Dermis blood vessel endothelial cell (primary cell): ENCODE results near the gene CNBD2. TPM values are rescaled to one million over a fixed set of nuclear protein-coding genes. Genes with fewer than 3 reads are reported as not detected.
"Not testable (repeated sequence)": the region's sequence is repeated elsewhere in the genome, so short reads cannot be mapped to it uniquely, and the experiment has no call there.

Experiments used
- DNase-seq: peaks from one replicate; pipeline ENCODE4 v3.0.0; 2010
- total RNA-seq: library from RNA; depleted of rRNA; stranded (reverse); fragments of >200 nt; gene quantifications from 2 replicates; pipeline ENCODE4 v1.2.3, GENCODE V29; 2014

The CNBD2 gene
- 2.8 and 5.3 TPM in 2 replicates for total RNA-seq

DNA sequence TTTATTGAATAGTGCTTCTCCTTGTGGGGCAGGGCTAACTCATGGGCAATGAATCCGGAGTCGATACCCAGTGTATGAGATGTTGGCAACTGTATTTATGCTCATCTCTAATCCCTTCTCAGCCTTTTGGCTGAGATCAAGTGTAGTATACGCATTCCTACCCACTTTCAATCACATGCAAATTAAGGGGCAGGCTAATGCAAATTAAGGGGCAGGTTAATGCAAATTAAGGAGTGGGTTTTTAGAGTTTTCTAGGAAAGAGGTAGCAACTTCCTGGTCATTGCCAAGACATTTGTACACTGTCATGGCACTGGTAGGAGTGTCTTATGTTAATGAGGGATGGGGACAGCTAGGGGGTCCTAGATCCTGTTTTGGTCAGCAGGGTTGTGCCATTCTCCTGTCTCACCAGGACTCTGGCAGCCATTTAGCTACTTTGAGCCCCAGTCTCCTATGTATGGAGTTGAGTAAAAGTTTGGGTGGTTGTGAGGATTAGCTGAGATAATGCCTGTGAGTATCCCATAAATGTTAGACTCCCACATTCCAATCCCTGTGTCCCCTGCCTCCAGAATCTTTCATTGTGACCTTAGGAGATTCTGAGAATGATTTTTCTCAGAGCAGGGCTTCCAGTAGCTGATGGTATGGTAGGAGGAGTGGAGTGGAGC lies at the start of gene CNBD2:
CNBD2 (plus strand) TSS at position 612 of the 662 bp plus-strand sequence. CDS start 173 bp downstream, outside the sequence.
- no peak for DNase-seq

DNA sequence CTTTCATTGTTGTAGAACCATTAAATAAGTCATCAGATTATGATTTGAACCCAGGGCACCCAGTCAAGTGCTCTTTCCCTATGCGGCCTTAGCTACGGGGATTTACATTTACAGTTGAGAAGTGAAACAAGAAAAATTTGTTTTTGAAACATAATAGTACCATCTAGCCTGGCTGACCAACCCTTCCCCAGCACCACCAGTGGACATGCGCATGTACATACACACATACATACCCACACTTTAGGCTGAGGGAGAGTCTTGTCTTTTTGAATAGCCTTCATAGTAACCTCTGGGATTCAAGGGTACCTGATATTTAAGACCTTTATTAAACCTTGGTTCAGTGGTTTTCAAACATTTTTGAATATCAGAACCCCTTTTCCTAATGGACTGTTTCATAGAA lies 47.9 kb upstream of the CNBD2 start:
- DNase-seq, result no peak

DNA sequence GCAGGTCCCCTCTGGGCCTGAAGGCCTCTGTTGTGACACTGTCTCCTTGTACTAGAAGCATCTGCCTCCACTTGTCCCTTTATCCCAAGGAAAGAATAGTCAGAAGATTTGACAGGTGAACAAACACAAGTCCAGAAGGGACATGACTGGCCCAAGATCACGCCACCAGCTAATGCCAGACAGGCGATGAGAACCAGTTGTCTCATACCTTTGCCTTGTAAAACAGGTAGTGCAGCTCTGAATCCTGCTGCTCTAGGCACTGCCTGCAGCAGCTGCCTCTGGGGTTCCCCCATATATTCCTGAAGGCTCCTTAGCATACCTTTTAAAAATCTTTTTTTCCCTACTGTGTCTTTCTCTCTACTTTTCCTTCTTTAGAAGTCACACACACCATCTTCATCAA lies 39.1 kb upstream of the CNBD2 start:
- DNase-seq, result no peak

DNA sequence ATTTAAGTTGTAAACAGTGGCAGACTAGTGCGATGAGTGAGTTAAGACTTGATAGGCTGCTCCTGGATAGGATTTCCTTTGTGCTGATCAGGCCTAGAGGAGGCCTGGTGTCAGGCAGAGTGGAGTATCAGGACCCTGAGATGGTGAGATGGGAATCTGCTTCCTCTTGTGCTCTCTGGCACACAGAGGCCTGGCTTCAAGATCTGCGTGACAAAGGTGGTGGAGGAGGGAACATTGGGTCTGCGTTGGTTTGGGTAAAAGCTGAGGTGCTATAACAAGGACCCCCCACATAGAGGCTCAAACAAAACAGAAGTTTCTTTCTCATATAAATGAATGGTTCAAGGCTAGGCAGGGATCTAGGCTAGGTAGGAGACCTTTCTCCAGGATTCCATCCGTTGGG lies 34.3 kb upstream of the CNBD2 start:
- DNase-seq, result no peak

DNA sequence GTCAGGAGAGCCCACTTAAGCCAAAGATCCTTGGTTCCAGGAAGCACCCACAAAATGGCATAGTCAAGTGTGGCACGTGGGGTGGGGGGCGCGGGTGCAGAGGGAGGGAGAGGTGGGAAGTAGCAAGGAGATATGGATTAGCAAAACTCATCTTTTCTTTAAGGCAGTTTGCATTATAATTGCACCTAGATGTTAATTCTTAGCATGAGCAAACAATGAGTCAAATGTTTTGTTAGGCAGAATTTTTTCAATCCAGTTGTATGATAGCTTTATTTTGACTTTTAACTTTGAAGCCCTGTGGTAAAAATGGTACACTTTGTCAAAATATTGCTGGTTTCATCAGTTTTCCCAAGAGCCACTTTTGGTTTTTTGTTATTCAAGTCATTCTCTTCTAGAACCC lies 29.1 kb upstream of the CNBD2 start:
- DNase-seq, result no peak

DNA sequence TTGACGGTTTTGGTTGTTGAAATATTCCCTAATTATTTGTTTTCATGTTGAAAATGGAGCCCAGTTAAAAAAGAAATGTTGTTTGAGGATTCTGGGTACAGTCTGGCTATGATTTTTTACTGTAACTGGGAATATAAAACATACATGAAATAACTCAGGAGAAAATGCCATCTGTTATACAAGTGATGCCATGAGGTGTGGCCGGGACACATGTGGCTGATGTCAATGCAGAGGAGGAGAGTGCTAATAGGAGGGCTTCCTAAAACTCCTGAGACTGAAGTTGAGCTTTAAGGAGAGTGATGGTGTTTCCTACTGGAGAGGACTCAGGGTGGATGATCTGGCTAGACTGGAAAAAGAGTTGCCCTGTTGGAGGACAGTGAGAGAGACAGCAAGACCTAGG lies 26.8 kb upstream of the CNBD2 start:
- DNase-seq, result no peak

DNA sequence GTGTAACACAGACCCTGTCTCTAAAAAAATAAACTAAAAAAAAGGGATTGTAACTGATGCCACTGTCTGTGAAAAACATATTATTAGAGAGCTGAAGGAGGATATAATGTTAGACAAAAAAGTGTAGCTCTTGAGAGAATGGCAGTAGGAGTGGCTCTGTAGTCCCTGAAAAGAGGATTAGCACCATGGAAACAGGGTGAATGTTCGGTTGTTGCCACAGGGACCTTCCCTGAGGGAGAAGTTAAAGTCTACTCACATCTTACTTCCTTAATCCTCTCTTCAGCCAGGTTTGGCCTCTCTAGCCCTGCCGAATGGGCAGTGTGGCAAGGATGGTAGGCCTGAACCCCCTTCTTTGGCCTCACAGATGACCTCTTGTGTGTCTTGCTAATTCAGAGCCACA lies 26.1 kb upstream of the CNBD2 start:
- no peak for DNase-seq

DNA sequence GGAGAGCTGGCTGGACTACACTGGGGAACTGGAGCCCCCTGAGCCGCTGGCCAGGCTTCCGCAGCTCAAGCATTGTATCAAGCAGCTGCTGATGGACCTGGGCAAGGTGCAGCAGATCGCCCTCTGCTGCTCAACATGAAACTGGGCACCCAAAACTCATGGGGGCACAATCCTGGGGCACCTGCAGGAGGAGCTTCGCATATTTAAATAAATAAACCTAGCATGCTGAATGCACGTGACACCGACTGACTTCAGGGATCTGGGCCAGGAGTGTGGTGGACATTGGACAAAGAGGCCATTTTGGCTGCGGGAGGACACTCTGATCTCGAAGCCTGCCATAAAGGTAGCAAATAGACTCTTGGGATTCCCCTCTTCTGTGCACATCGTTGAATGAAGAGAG lies 20.9 kb upstream of the CNBD2 start:
- DNase-seq, result peak; percentile 50

DNA sequence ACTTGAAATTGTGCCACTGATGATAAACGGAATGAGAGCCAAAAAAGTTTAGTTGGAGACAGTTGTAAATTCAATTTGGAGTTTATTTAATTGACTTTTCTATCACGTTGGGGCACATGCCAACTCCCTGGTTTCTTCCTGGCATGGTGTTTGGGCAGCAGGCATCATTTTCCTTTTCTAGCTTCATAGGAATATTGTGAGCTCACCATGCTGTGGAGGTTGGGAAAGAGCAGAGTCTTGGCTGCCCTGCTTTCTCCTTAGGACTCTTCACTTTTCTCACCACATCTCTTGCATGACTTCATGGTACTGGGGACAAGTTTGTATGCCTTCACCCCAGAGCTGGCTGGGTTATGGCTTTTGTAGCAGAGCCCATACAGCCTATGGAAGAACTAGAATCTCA lies 20.5 kb upstream of the CNBD2 start:
- DNase-seq, result no peak

DNA sequence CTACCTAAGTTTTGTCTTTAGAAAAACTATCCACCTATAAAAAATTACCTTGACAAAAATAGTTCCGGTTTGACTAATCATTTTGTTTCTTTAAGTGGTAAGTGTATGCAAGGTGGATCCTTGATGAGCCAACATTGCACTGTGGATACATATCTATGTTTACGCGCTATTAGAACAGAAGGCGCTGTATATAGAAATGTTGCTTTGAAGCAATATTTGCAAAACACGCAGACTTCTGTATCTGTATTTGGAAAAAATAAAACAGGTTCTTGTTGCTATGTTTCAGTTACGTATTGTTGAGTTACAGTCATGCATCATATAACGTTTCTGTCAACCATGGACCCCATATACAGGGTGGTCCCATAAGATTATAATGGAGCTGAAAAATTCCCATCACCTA lies 18.3 kb upstream of the CNBD2 start:
- DNase-seq, result no peak

DNA sequence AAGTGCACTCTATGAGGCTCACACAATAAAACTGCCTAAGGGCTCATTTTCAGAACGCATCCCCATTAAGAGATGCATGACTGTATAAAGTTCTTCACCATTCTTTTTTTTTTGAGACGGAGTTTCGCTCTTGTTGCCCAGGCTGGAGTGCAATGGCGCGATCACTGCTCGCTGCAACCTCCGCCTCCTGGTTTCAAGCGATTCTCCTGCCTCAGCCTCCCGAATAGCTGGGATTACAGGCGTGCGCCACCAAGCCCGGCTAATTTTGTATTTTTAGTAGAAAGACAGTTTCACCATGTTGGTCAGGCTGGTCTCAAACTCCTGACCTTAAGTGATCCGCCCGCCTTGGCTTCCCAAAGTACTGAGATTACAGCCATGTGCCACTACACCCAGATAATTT lies 16.3 kb upstream of the CNBD2 start:
- DNase-seq, result not testable (repeated sequence)

DNA sequence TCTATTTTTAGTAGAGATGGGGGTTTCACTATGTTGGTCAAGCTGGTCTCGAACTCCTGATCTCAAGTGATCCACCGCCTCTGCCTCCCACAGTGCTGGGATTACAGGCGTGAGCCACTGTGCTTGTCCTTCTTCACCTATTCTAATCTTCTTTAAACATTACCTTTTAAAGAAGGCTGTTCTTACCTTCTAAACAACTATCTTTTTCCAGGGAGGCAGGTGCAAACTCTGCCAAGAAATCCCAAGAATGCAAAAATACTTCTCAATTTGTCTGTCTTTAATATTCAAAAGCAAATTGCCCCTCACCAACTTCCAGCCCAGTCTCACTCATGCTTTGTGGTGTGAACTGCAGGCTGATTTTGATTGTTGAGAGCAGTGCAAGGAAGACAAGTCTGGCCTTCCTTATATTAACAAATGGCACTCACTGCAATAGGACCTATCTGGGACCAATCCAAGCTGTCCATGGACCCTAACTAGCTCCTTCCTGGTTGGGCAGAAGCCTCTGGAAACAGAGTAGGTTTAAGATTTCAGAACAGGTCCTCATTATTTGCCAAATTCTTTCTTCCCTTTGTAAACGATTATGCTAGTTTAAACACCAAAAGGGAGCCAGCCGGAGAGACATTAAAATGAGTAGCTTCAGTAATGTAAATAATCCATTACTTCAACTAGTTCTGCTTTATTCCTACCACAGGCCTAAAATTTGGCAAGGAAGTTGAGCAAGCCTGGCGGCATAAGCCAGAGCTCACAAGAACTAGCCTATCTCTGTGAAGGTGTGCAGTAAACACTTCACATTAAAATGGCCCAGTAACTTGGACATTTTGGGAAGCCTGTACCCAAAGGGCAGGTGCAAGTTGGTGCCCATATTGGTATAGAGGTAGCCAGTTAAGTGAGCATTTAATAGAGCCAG lies 15.7 kb upstream of the CNBD2 start:
- peak; percentile 19 for DNase-seq

DNA sequence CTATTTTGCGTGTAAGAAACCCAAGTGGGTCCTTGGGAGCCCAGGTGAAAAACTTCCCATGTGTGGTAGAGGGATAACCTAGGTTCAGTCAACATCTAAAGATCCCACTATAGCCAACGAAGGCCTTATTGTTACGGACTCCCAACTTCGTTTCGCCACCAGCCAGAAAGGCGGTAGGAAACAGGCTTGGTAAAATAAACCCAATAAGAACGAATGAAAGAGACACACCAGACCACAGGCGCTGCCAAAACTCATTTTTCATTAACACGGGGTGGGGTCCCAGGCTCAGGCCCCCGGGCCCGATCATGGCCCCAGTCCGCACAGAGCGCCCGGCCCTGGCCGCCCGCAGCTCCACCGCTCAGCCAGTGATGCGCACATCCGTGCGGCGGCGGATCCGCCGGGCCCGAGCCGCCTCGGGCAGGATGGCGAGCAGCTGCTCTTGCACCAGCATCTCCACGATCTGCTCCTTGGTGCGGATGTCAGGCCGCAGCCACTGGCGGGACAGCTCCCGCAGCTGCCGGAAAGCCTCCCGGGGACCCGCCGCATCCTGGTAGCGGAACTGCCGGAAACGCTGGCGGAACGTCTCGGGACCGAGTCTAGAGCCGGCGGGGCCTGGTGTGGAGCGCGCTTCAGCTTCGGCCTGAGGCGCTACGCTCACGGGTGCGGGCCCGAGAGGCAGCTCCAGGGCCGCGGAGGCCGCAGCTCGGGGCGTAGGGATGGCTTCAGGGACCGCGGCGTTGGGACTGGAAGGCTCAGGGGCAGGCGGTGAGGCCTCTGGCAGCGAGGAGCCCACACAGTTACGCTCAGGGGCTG lies 14.8 kb upstream of the CNBD2 start:
- DNase-seq, result peak; percentile 68

DNA sequence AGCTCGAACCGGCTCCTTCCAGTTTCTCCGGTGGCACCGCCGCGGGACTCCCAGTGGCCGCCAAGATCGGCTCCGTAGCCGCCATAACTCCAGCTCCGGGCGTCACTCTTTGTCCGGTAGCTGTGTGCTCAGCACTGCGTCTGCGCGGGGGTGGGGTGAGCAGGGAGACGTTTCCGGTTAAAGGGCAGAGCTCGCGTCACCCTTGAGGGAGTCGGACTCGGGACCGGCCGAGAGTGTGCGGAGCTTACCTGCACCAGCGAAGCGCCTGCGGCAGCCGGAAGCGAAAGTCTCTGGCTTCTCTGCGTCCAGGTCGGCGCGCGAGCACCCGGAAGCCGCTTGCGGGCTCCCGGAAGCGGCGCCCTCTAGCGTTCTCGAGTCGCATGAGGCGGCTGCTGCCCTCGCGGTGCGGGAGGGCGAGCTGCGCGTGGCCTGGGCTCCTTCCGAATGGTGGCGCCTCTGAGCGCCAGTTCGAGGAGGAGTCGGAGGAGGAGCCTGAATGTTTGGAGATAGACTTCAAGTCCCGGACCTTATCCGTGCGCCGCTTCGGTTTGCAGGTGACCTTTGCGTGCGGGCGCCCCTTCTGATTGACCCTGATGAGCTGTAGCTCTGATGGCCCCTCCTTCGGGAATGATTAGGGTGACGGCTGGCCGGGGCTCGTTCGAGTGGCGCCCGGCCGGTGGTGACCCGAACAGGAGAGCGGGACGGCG lies 14.0 kb upstream of the CNBD2 start, which contains the start of gene SCAND1:
SCAND1 (minus strand) TSS at position 303 of the 707 bp plus-strand sequence; CDS start at position 85, 218 bp downstream.
- DNase-seq, result peak; percentile 98

DNA sequence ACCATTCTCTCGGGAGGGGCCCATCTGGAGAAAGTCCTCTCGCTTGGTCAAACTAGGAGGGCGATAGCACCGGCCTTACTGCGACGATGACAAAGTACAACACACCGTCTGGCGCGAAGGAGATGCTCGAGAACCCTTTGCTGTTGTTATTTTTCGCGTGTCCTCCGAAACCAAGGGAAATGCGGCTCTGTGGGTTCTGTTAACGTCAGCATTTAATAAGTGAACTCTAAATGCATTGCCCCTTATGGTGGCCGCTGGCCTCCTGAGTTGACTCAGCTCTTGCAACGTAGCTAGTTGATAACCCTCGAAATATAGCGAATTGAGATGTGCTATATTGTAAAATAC lies 13.5 kb upstream of the CNBD2 start:
- DNase-seq, result peak; percentile 55

DNA sequence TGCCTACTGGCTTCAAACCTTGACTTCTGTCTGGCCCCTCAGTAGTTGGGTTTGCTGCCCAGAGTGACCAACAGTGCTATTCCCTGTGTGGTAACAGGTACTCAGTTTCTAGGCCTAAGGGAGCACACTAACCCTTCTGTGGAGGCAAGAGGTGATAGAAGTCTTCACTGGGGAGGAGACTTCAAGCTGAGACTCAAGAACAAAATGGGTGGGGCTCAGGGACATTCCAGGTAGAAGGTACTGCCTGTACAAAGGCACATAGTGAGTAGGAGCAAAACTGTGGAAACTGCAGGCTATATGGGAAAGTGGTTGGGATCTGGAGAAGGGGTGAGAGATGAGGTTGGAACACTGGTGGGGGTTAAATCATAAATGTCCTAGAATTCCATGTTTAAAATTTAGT lies 11.8 kb upstream of the CNBD2 start:
- no peak for DNase-seq

DNA sequence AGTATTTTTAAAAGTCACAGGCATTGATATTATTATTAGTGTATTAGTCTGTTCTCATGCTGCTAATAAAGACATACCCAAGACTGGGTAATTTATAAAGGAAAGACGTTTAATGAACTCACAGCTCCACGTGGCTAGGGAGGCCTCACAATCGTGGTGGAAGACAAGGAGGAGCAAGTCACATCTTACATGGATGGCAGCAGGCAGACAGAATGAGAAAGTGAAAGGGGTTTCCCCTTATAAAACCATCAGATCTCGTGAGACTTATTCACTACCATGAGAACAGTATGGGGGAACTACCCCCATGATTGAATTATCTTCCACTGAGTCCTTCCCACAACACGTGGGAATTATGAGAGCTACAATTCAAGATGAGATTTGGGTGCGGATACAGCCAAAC lies 9.1 kb upstream of the CNBD2 start:
- DNase-seq, result not testable (repeated sequence)

DNA sequence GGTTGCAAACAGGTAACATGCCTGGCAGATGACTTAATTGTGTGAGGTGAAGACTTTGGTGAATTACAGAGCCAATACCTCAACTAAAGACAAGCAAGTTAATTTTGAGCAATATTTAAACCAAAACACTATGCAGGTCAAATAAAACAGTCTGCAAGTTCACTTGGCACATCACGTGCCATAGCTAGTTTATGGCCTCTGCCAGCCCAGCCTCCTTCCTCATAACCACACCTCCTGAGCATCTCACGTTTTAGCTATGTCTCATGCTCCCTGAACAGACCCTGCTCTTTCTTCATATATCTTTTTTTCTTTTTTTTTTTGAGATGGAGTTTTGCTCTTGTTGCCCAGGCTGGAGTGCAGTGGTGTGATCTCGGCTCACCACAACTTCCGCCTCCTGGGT lies 4.5 kb upstream of the CNBD2 start:
- no peak for DNase-seq

DNA sequence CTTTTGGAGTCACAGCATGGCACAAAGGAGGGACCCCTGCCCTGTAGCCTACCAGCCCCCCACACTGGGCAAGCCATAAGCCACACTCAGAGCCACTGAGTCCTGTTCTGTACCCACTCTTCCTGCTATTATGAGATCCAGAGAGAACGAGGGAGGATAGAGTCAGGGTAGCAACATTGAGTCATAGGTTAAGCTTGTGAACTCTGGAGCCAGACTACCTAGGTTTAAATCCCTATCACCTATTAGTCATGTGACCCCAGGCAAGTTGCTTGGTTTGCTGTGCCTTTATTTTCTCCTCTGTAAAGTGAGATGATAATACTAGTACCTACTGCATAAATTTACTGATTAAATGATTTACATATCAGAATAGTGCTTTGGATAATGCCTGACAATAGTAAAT lies 540 bp downstream of the CNBD2 start:
- DNase-seq, result no peak

DNA sequence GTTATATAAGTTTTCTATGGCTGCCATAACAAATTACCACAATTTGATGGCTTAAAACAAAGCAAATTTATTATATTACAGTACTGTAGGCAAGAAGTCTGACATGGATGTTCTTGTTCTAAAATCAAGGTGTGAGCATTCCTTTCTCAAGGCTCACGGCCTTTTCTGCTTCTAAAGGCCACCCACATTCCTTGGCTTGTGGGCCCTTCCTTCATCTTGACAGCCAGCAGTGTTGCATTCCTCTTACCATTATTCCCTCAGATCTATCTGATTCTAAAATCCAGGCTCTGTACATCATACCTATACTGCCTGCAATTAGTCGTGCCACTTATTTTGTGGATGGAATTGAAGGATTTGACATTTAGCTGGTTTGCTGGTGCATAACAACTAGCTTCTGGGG lies 3.6 kb downstream of the CNBD2 start:
- DNase-seq, result no peak

DNA sequence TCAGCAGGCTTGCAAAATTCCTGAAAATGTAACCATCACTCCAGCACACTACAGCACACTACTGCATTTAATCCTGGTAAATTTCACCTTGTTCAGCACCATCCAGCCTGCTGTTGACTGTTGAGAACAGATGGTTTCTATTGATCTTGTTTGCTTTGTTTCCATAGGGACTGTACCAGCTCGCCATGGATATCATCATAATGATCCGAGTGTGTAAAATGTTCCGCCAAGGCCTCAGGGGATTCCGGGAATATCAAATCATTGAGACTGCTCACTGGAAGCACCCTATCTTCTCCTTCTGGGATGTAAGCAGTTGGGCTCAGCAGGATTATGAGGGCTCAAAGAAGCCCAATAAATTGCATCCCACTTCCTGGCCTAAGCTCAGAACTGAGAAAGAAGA lies 4.1 kb downstream of the CNBD2 start:
- DNase-seq, result no peak

DNA sequence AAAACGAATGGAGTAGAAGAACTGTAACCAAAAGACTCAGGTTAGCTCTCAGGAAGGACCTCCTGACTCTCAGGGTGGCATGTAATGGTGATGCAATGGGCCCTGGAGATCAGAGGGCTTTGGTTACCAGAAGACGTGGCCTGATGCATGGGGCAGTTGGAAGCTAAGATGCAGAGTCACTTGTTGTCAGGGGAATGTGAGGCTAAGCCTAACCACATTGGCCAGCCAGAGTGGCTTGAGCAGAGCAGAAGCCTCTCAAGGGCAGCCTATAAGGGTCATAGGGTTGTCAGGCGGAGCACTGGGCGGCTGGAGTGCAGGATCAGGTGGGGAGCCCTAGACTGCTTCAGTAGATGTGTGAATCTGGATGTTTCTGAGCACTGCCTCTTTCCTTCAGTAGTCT lies 5.9 kb downstream of the CNBD2 start:
- DNase-seq, result no peak
